Stimulated activated naive CD8-positive, alpha-beta T cell treated with anti-CD3 and anti-CD28 coated beads, Interleukin-15, Interleukin-2, amounts not matched to agents 100 U/mL and 50 U/mL, for 24 hours (primary cell): ENCODE data around the gene THRA.

Source experiments
- ATAC-seq: fragments of 150-1000 bp; cut with Tn5 transposase; one replicate; pipeline ENCODE4 v1.10.0; 2021
- DNase-seq: peaks from one replicate; pipeline ENCODE4 v3.0.0; 2021

The THRA gene, protein sequence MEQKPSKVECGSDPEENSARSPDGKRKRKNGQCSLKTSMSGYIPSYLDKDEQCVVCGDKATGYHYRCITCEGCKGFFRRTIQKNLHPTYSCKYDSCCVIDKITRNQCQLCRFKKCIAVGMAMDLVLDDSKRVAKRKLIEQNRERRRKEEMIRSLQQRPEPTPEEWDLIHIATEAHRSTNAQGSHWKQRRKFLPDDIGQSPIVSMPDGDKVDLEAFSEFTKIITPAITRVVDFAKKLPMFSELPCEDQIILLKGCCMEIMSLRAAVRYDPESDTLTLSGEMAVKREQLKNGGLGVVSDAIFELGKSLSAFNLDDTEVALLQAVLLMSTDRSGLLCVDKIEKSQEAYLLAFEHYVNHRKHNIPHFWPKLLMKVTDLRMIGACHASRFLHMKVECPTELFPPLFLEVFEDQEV

GRCh38 chr17:40062329-40063186, at the start of gene THRA:
Gene THRA (plus strand): TSS chr17:40062965. CDS start chr17:40074489, 11,524 bp downstream.
- DNase-seq = peak; percentile 77
- ATAC-seq = peak; percentile 74

- no peak for DNase-seq
- no peak for ATAC-seq
Measured at GRCh38 chr17:40014375-40014980, 48.3 kb upstream of the THRA start.

DNA sequence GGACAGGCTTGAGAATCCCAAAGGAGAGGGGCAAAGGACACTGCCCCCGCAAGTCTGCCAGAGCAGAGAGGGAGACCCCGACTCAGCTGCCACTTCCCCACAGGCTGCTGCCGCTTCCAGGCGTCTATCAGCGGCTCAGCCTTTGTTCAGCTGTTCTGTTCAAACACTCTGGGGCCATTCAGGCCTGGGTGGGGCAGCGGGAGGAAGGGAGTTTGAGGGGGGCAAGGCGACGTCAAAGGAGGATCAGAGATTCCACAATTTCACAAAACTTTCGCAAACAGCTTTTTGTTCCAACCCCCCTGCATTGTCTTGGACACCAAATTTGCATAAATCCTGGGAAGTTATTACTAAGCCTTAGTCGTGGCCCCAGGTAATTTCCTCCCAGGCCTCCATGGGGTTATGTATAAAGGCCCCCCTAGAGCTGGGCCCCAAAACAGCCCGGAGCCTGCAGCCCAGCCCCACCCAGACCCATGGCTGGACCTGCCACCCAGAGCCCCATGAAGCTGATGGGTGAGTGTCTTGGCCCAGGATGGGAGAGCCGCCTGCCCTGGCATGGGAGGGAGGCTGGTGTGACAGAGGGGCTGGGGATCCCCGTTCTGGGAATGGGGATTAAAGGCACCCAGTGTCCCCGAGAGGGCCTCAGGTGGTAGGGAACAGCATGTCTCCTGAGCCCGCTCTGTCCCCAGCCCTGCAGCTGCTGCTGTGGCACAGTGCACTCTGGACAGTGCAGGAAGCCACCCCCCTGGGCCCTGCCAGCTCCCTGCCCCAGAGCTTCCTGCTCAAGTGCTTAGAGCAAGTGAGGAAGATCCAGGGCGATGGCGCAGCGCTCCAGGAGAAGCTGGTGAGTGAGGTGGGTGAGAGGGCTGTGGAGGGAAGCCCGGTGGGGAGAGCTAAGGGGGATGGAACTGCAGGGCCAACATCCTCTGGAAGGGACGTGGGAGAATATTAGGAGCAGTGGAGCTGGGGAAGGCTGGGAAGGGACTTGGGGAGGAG, 47.5 kb upstream of the THRA start, which contains the start of gene CSF3:
TSS of gene CSF3 (plus strand) at position 436 of the 993 bp plus-strand sequence. CDS start at position 471, 35 bp downstream.
- no peak for DNase-seq
- no peak for ATAC-seq

DNA sequence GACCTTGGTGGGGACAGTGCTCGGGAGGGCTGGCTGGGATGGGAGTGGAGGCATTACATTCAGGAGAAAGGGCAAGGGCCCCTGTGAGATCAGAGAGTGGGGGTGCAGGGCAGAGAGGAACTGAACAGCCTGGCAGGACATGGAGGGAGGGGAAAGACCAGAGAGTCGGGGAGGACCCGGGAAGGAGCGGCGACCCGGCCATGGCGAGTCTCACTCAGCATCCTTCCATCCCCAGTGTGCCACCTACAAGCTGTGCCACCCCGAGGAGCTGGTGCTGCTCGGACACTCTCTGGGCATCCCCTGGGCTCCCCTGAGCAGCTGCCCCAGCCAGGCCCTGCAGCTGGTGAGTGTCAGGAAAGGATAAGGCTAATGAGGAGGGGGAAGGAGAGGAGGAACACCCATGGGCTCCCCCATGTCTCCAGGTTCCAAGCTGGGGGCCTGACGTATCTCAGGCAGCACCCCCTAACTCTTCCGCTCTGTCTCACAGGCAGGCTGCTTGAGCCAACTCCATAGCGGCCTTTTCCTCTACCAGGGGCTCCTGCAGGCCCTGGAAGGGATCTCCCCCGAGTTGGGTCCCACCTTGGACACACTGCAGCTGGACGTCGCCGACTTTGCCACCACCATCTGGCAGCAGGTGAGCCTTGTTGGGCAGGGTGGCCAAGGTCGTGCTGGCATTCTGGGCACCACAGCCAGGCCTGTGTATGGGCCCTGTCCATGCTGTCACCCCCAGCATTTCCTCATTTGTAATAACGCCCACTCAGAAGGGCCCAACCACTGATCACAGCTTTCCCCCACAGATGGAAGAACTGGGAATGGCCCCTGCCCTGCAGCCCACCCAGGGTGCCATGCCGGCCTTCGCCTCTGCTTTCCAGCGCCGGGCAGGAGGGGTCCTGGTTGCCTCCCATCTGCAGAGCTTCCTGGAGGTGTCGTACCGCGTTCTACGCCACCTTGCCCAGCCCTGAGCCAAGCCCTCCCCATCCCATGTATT, 46.5 kb upstream of the THRA start:
- ATAC-seq (no peak), DNase-seq (no peak)

- DNase-seq (no peak), ATAC-seq (no peak)
Measured at GRCh38 chr17:40017422-40018080, 45.2 kb upstream of the THRA start.

DNA sequence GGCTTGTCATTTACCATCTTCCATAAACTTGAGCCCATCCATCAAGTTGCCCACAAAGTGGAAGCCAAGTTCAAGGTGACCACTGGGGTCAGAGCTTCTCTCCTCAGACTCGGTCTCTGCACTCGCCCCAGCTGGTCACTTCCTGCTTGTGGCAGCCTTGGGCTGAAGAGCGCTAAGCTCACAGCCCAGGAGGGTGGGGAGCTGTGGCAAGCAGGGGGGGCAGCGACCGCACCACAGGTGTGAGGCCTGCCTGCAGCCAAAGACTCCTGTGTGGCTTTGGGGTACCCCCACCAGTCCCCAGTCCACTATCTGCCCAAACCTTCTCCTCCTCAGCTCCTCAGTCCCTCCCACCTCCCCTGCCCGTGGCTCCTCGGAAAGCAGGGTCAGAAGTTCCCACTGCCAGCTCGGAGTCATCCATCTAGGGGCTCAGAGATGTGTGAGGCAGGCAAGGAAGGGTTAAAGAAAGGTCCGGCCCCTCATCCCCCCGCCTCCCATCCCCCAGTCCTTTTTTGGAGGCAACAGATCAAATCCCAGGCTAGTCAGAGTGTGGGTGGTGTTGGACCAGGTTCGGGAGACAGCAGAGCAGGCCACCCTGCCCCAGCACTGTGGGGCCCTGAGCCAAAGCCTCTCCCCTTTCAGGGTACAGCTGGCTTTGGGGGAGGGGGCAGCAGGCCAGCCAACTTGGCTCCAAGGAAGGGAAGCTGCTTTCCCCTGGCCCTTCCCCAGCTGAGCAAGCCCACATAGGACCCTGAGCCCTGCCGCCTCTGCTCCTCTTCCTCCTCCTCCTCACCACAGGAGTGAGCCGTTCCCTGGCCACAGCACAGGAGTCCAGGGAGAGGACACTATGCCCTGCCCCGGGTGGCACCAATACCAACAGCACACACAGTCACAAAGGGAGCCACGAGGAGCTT, 44.3 kb upstream of the THRA start:
- ATAC-seq = no peak
- DNase-seq = no peak

GRCh38 chr17:40019140-40019991, 43.4 kb upstream of the THRA start:
- DNase-seq (no peak), ATAC-seq (no peak)

DNA sequence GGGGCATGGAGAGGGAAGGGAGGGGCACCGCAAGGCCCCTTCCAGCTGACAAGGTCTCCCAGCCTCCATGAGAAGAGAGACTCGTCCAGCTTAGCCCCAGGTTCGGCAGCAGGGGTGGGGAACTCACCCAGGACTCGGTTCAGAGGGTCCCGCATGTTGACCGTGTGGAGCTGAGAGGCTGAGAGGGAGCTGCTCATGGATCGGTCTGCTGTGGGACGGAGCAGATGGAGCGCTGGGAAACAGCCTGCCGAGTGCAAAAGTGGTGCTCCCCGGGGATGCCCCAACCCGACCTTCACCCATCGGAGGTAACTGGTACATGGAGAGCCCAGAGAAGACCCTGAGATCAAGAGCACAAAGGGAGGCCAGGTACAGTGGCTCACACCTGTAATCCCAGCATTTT, 42.6 kb upstream of the THRA start:
- DNase-seq = no peak
- ATAC-seq = no peak

- ATAC-seq (peak; percentile 6), DNase-seq (no peak)
Measured at GRCh38 chr17:40021451-40021971, 41.3 kb upstream of the THRA start.

DNA sequence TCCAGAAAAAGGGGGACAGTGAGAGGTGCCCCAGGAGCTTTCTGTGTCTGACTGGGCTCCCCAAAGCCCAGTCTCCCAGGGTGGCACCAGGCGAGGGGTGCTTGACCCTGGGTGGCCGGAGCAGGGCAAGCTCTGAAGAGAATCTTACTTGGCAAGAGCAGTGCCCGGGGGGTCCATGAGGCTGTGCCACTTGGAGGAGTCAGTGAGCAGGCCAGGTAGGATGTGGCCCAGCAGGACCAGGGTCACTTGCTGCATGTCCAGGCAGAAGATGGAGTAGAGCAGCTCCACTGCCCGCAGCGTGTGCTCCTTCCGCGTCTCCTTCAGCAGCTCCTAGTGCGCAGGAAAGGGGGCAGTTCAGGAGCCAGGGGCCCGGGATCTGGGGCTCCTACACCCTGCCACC, 40.3 kb upstream of the THRA start:
- DNase-seq = no peak
- ATAC-seq = no peak

DNA sequence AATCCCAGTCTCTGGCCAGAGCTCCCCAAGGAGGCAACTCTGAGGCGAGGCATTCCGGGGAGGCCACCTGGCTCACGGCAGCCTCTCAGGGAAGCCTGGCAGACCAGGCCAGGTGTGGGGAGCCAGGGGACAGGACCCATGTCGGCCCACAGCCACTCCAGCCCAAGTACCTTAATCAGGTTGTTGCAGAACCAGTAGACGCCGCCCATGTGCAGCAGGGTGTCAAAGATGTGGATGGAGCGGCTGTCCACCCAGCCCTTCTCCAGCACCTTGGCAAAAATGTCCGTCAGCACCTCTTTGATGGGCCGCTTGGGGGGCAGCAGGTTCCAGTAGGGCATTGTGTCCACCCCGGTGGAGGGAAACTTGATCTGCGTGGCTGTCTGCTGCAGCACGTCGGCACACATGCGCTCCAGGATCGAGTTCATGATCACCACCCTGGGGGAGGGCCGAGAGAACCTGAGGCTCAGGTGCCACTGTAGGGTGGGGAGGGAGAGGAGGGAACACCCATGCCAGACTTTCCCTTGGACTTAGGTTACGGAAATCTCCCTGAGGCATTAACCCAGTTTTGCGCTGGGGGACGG, 39.7 kb upstream of the THRA start:
- ATAC-seq = no peak

DNA sequence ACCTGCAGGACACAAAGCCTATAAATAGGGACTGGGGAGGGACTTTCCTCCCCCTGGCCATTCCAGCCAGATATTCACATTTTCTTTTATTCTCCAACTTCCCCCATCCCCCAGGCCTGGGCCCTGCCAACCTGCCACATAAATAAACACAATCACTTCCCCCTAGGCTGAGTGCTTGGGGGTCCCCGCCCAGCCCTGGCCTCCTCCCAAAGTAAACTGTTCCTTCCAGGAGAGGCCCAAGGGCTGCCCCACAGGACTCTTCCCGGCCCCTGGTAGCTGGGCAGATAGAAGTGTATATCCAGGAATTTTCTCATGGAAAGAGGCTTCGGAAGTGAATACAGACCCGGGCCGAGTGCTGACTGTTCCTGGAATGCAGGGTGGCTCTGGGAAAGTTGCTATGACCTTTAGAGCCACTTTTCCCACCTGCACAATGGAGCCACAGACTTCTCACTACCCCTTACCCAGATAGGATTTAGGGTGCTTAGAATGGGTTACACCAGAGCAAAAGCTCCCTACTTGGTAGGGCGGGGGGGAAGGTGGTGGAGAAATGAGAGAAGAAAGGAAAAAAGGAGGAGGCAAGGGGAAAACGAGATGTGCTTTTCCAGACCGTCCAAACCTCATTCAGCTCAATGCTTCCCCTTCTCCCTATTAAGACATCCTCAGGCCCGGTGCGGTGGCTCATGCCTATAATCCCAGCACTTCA, 39.0 kb upstream of the THRA start:
- no peak for ATAC-seq
- DNase-seq = no peak

More for the DNA sequence above, 39.7 kb upstream of the THRA start:
- no peak for DNase-seq

- no peak for ATAC-seq
- no peak for DNase-seq
Measured at GRCh38 chr17:40024901-40025300, 37.9 kb upstream of the THRA start.

- no peak for ATAC-seq
- DNase-seq = no peak
Measured at GRCh38 chr17:40025559-40025958, 37.2 kb upstream of the THRA start.

DNA sequence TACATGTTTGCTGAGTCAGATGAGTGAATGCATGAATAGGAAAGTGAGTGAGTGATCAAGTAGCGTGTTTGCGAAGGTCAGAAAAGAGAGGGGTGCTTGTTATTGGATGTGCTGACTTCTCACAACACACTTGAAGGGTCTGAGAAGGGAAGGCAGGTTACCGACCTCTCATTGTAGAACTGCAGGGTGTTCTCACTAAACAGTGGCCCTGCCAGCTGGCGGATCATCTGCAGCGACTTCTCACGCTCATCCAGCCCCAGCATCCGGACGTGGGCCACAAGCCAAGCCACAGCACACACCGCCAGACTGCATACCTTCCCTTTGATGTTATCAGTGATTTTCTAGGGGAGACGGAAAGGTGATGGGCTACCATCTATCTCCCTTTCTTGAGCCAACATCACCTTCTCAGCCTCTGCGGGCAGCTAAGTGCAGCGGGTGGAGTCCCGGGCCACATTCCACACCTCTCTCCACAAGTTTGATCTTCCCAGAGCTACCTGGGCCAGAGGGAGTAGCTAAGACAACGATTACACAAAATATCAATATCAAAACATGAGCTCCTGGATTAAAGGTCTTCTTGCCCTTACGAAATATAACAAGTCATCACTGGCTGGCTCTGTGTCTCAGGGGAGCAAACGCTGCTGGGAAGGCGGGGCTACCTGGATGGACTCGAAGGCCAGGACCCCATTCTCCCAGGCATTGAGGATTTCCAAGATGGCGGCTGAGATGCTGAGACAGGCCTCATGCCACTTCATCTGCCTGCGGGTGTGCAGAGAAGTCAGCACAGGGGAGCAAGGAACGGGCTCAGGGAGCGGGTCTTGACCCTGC, 36.6 kb upstream of the THRA start:
- ATAC-seq (no peak), DNase-seq (peak; percentile 21)
